GM18867 (cell line): ENCODE results near the gene HELQ.
"Not testable (repeated sequence)": the region's sequence is repeated elsewhere in the genome, so short reads cannot be mapped to it uniquely, and the experiment has no call there.

ENCODE experiments used
- ATAC-seq: cut with Tn5 transposase; IDR thresholded peaks from one replicate; pipeline ENCODE4 v1.9.1; 2021; ENCODE audit warnings: mild to moderate bottlenecking, moderate library complexity; ENCODE audit not compliant: unreplicated experiment

Gene HELQ, protein sequence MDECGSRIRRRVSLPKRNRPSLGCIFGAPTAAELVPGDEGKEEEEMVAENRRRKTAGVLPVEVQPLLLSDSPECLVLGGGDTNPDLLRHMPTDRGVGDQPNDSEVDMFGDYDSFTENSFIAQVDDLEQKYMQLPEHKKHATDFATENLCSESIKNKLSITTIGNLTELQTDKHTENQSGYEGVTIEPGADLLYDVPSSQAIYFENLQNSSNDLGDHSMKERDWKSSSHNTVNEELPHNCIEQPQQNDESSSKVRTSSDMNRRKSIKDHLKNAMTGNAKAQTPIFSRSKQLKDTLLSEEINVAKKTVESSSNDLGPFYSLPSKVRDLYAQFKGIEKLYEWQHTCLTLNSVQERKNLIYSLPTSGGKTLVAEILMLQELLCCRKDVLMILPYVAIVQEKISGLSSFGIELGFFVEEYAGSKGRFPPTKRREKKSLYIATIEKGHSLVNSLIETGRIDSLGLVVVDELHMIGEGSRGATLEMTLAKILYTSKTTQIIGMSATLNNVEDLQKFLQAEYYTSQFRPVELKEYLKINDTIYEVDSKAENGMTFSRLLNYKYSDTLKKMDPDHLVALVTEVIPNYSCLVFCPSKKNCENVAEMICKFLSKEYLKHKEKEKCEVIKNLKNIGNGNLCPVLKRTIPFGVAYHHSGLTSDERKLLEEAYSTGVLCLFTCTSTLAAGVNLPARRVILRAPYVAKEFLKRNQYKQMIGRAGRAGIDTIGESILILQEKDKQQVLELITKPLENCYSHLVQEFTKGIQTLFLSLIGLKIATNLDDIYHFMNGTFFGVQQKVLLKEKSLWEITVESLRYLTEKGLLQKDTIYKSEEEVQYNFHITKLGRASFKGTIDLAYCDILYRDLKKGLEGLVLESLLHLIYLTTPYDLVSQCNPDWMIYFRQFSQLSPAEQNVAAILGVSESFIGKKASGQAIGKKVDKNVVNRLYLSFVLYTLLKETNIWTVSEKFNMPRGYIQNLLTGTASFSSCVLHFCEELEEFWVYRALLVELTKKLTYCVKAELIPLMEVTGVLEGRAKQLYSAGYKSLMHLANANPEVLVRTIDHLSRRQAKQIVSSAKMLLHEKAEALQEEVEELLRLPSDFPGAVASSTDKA

DNA sequence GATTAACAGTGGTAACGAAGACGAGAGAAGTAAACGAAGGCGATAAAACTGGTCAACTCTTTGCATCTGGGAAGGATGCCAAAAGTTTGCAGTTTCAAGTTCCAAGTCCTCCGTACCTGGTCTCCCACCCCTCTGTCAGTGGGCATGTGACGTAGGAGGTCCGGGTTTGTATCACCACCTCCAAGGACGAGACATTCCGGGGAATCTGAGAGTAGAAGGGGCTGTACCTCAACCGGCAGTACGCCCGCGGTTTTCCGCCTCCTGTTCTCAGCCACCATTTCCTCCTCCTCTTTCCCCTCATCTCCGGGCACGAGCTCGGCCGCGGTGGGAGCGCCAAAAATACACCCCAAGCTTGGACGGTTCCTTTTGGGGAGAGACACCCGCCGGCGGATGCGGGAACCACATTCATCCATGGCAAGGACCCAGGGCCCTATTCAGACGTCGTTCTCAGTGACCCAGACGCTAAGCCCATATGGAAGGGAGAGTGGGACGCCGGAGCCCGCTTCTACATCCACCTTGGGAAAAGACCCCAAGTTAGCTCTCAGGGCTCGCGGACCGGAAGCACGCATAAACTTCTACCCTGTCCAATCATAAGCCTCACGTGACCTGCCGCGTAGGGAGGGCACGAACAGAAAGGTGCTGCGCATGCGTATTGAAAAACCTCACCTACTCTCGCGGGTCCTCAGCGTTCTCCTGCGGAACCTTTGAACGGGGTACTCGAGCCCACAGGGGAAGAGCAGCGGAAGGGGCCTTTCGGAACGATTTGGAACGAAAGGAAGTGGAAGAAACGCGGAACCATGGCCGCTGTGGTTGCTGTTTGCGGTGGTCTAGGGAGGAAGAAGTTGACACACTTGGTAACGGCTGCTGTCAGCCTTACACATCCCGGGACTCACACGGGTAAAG, at the start of gene HELQ, which contains the start of gene MRPS18C:
HELQ (minus strand) TSS at position 543 of the 903 bp plus-strand sequence; CDS start at position 413, 130 bp downstream.
MRPS18C (plus strand) TSS at position 778 of the 903 bp plus-strand sequence; CDS start at position 798, 20 bp downstream.
- ATAC-seq, result peak; percentile 96

DNA sequence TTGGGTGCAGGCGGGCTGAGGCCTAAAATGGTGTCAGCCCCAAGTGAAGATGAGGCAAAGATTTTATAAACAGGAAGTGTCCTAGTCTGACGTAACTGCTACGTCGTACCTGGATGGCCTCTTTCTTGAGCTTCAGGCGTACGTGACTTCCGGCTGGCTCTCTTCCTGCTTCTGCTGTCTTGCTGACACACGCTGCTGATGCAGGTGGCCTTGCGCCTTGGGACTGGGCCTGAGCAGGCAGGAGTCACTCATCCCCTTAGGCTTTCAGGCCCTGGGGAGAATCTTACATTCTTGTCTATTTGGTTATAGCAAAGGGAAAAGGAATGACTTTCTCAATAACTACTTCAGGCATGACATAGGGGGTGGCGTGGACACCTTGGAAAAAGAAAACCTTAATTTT, 49.4 kb upstream of the HELQ start:
- no peak for ATAC-seq

DNA sequence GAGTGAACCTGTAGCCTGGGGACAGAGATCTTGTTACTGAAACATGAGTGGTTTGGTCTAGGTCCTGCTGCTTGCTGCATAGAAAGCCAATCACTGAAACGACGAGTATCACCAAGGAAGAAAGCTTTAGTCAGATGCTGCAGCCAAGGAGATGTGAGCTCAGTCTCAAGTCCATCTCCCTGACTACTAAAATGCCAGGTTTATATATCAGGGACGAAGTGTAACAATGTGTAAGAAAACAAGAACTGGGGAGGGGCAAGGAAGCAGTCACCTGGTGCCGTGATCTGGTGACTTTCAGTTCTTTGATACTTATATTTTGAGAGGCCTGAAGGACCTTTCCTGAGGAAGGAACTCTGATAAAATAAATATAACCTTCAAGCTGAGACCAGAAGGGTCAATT, 48.9 kb upstream of the HELQ start:
- ATAC-seq, result no peak

DNA sequence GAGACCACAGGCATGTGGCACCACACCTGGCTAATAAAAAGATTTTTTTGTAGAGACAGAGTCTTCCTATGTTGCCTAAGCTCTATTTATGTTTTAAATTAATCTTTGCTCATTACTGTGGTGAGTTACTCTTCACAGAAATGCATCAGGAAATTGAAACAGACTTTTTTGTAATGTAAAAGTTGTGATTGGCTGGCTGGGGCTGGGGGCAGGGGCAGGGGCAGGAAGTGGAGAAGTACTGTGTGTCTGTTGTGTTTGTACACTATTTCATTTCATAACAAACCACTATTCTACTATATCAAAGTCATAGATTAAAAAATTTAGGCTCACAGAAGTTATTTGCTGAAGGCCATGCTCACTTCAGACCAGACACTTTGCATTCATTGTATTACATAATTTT, 48.4 kb upstream of the HELQ start:
- no peak for ATAC-seq

DNA sequence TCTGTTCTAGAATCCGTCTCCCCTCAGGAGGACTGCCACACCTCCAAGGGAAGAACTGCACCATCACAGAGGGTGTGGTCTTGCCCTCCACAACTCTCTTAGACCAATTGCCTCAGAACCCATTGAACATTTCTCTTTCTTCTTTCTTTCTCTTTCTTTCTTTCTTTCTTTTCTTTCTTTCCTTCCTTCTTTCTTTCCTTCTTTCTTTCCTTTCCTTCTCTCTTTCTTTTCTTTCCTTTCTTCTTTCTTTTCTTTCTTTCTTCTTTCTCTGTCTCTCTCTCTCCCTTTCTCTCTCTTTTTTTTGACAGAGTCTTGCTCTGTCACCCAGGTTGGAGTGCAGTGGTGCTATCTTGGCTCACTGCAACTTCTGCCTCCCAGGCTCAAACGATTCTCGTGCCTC, 46.0 kb upstream of the HELQ start:
- not testable (repeated sequence) for ATAC-seq

DNA sequence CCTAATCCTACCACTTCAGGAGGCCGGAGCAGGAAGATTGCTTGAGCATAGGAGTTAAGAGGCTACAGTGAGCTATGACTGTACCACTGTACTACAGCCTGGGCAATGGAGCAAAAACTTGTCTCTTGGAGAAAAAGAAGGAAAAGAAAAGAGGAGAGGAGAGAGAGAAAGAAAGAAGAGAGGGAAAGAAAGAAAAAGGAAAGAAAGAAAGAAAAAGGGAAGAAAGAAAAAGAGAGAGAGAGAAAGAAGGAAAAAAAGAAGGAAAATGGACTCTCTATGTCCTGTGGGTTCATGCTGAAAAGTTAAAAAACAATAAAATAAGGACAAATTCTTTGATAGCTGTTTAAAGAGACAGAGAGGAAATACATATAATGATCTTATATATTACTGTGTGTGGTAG, 42.6 kb upstream of the HELQ start:
- no peak for ATAC-seq

DNA sequence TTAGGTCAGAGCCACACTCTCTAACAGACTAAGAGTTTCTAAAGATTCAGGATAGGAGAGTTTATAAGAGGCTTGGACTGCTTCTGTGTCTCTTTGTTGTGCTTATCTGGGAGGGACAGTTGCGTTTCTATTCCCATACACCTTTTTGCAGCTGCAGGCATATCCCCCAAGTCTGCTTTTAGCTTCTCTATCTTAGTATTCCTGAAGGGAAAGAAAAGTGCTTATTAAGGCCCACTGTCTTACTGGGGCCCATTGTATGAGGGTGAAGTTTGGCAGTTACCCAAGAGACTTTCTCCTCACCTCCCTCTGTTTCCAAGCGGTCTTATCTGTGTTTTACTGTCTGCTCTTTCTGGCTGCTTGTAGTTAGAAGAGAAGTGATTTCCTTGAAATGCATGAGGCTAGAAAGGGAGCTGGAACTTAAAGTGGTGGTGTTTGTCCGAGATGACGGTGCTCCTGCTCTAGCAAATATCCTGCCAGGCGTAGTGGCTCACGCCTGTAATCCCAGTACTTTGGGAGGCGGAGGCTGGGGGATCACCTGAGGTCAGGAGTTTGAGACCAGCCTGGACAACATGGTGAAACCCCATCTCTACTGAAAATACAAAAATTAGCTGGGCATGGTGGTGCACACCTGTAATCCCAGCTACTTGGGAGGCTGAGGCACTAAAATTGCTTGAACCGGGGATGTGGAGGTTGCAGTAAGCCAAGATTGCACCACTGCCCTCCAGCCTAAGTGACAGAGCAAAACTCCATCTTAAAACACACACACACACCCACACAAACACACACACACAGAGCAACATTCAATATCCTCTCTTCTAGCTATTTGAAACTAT, 40.7 kb upstream of the HELQ start:
- ATAC-seq, result not testable (repeated sequence)

DNA sequence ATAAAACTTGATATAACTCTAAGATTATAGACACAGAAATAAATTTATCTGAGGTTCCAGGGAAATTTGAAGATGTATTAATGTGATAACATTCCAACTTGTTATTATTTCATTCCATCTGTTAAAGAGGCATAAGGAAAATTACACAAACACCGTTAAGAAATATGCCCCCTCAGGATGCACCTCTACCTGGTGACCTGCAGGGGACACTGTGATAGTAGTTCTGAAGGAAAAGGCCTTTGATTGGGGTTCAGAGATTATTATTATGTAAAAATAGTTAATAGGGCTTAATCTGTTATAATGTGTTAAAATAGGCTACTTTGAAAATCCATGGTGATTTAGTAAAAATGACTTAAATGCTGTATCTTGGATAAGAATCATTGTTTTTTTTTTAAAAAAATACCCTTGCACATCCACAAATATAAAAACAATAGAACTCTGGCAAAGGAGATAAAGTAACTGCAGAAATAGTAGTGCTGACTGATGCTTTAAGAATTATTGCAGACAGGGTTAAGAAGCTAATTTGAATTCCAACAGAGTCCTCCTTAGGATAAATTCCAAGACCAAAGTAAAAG, 35.3 kb upstream of the HELQ start:
- ATAC-seq, result peak; percentile 81

DNA sequence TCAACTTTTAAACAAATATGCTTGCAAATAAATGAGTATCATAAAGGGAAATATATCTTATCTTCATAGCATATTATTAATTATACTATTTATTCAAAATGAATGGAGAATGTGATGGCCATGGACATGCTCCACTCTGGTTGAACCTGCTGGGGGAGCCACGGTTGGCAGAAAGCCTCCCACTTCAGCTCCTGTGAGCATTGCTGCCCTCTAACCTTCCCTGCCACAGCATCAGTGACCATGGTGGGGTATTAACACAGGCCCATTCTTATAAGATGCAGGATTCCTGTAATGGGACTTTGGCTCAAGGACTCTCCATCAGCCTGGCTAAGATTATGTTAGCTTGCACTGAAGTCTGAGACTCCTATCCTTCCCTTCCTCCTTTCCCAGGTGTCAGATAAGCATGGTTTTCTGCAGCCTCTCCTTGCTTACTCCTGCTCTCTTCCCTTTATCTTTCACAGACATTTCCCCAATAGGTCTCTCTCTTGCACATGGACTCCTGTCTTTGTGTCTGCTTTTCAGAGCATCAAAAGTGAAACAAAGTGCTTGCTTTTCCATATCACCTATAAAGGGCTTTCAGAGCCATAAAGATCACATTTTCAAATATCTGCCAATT, 34.2 kb upstream of the HELQ start:
- ATAC-seq, result no peak

DNA sequence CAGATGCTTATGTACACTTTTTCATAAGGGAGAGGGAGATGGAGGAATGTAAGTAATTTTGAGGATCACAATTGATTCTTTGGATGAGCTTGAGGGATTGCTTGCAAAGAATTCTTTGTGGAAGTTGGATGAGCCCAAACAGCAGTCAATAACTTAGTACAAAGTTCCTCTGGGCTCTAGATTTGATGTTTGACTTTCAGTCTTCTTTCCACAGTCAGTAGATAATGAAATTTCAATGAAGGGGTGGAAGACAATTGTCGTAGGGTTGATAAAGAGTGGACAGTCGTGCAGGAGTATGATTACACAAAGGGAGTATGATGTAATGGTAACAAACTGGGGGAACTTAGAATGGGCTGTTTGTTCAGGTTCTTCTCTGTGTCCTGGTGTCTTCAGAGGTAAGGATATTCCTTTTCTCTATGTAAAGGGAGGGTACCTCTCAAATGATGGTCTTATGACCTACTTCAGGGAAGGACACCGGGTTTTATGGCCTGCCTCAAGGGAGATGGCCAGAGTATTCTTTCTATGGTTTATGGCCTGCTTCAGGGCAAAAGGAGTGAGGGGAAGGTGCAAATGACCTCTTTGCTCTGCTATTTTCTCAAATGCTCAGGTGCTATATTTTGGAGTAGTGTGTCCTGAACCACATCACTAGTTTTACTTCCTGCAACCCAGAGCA, 31.0 kb upstream of the HELQ start:
- no peak for ATAC-seq

DNA sequence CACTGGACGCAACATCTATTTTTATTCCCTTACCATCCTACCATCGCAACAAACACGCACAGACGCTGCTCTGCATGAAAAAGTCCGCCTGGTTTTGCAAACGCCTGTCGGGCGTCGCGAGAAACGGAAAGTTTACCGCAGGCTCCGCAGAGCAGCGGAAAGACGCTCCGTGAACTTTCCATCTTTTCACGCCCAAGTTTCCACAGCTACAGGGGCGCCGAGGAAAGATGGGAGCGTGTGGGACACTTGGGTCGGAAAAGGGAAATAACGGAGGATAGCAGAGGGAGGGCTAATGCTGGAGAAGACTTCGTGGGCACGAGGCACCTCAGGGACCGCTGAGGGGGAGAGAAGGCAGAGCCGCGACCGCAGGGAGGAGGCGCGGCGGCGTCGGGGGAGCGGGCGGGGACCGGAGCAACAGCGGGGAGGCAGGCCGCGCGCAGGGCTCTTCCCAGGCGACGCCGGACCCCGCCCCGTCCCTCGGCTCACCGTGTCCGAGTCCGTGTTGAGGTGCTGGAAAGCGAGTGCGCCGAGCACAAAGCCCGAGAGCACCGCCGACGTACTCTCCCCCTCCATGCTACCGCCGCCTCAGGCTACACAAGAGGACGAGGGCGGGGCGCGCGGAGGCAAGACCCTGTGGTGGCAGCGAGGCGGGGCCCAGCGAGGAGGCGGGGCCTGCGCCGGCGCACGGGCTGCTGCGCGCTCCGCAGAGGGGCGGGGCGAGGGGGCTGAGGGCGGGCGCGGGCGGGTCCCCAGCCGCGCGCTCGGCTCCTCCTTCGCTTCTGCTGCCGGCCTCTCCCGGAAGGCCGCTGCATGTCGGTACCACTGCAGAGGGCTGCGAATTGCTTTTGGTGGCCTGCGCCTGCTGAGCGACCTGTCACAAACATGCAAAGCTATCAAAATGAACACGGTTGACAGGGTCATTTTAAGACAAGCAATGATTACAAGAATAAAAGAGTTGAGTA, 29.2 kb upstream of the HELQ start, which contains the start of gene ABRAXAS1:
ABRAXAS1 (minus strand) TSS at position 601 of the 962 bp plus-strand sequence; CDS start at position 573, 28 bp downstream.
- ATAC-seq, result peak; percentile 96

DNA sequence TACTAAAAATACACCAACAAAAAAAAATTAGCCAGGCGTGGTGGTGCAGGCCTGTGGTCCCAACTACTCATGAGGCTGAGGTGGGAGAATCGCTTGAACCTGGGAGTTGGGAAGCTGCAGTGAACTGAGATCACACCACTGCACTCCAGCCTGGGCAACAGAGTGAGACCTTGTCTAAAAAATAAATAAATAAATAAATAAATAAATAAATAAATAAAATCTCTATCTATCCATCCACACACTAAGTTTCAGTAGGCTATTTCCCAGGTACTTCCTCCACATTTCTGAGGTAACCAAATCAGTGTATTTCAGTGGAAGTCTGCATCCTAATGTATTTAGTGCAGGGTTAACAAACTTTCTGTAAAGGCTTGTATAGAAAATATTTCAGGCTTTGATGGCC, 18.3 kb upstream of the HELQ start:
- no peak for ATAC-seq

DNA sequence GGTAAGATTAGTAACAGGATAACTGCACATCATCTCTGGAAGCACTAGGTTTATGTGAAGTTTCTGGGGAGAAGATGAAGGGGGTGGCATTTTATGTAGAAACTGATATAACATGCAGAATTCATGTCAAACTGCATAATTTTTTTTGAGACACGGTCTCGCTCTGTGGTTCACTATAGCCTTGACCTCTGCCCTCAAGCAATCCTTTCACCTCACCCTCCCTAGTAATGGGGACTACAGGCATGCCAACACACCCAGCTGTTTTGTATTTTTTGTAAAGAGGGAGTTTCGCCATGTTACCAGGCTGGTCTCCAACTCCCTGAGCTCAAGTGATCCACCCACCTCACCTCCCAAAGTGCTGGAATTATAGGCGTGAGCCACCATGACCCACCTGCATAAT, 17.8 kb upstream of the HELQ start:
- ATAC-seq, result no peak

DNA sequence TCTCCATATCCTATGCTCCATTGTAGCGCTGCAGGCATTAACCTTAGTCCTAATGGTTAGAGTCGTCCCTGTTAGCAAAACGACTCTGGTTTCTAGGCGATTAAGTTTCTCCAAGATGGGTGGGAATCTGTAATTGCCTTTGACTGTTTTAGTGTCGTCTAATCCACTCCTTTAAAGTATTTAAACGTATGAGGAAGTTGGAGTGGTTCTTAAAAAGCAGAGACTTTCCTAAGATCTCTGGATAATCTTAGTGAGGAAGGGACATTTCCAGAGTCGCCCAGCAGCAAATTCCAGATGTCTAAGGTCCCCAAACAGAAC, 520 bp upstream of the HELQ start:
- ATAC-seq, result no peak

DNA sequence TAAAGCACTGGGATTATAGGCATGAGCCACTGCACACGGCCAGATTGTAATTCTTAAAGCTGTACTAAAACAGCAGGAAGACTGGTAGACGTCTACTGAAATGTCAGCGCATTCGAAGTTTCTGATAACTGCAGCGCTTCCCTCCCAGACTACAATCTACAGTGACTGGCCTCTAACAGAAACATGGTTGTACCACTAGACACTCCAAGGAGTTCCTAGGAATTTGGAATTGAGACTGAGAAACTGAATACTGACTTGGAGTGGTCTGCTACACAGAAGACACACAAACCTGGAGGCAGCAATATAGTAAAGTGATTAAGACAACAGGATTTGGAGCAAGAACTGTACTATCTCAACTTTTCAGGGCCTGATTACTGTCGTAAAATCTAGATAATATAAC, 937 bp downstream of the HELQ start:
- no peak for ATAC-seq

DNA sequence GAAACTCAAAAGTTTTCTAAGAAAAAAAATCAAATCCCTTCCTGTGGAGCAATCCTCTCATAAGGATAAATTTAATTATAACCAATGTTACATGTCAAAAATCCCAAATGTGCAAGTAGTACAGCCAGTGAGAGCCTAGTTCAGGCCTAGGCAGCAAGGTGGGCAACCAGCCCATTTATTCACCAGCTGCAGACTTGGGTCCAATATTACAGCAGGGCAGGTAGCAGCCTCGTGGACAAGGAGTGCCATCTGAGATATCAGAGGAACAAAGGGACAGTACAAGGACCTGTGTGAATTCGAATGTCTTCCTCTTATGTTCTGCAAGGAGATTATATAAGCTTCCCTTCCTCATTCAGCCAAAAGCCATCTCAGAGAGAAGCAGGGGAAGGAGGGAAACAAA, 6.6 kb downstream of the HELQ start:
- no peak for ATAC-seq

DNA sequence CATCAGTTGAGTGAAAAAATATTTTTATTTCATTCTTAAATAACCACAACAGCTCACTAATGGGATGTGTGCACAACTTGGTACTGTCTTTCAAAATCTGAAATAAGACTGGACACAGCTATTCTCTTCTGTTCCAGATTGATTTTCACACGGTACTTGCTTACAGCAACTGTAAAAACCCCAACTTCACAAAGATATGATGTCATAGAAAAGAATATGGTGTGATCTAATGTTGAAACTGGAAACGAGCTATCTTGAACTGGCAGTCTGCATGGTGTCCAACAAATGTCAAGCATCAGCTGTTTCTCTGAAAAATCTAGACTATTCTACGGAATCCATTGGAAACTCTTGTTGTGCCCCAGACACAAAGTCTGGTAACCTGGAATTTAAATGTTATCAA, 14.7 kb downstream of the HELQ start:
- no peak for ATAC-seq
